Neural progenitor cell (in vitro differentiated cells): ENCODE results near the gene RLN3. TPM values are rescaled to one million over a fixed set of nuclear protein-coding genes. Genes with fewer than 3 reads are reported as not detected.
A peak's percentile ranks its signal among the peaks of the same experiment; 100 is the strongest.
"Not testable (repeated sequence)": the region's sequence is repeated elsewhere in the genome, so short reads cannot be mapped to it uniquely, and the experiment has no call there.

Source experiments
- DNase-seq: peaks from one replicate; pipeline ENCODE4 v3.0.0-alpha.2; 2016; ENCODE audit warnings: low spot score
- H2AFZ ChIP-seq: fragments of 200-600 bp; sonication (generic); replicated peaks from 2 replicates; pipeline ENCODE4 v1.6.1; 2016; ENCODE audit warnings: antibody characterized with exemption
- H3F3A ChIP-seq: fragments of 200-600 bp; sonication (generic); 2 replicates; pipeline ENCODE4 v1.6.1; 2016; ENCODE audit warnings: antibody characterized with exemption, low read depth
- H3K27ac ChIP-seq: fragments of 200-600 bp; sonication (generic); 2 replicates; pipeline ENCODE4 v1.5.1; 2016; ENCODE audit warnings: mild to moderate bottlenecking
- H3K27me3 ChIP-seq: fragments of 200-600 bp; sonication (generic); 2 replicates; pipeline ENCODE4 v1.6.1; 2016; ENCODE audit warnings: mild to moderate bottlenecking, moderate library complexity
- H3K36me3 ChIP-seq: fragments of 200-600 bp; sonication (generic); 2 replicates; pipeline ENCODE4 v1.5.1; 2016
- H3K4me1 ChIP-seq: fragments of 200-600 bp; sonication (generic); 2 replicates; pipeline ENCODE4 v1.6.1; 2016; ENCODE audit warnings: mixed run types
- H3K4me2 ChIP-seq: fragments of 200-600 bp; sonication (generic); 2 replicates; pipeline ENCODE4 v1.6.1; 2016
- H3K4me3 ChIP-seq: fragments of 200-600 bp; sonication (generic); 2 replicates; pipeline ENCODE4 v1.5.1; 2016
- H3K79me2 ChIP-seq: fragments of 200-600 bp; sonication (generic); 2 replicates; pipeline ENCODE4 v1.6.1; 2016; ENCODE audit warnings: low read depth
- H3K9ac ChIP-seq: fragments of 200-600 bp; sonication (generic); 2 replicates; pipeline ENCODE4 v1.6.1; 2016
- H3K9me3 ChIP-seq: fragments of 200-600 bp; sonication (generic); 2 replicates; pipeline ENCODE4 v1.5.1; 2016; ENCODE audit warnings: low read depth
- H4K20me1 ChIP-seq: fragments of 200-600 bp; sonication (generic); 2 replicates; pipeline ENCODE4 v1.6.1; 2016; ENCODE audit warnings: low read depth
- H3K27ac Mint-ChIP-seq: 3 replicates; pipeline ENCODE4 v1.8.0; 2021; ENCODE audit warnings: mixed read lengths
- H3K27me3 Mint-ChIP-seq: 2 replicates; pipeline ENCODE4 v1.8.0; 2022; ENCODE audit warnings: low read depth, mild to moderate bottlenecking, inconsistent platforms, moderate library complexity, mixed read lengths; ENCODE audit not compliant: insufficient read depth
- H3K36me3 Mint-ChIP-seq: 3 replicates; pipeline ENCODE4 v1.8.0; 2021; ENCODE audit warnings: mixed read lengths
- H3K4me1 Mint-ChIP-seq: 3 replicates; pipeline ENCODE4 v1.8.0; 2021; ENCODE audit warnings: mixed read lengths
- H3K4me3 Mint-ChIP-seq: 3 replicates; pipeline ENCODE4 v1.8.0; 2021; ENCODE audit warnings: mild to moderate bottlenecking, moderate library complexity, mixed read lengths
- H3K9me3 Mint-ChIP-seq: 3 replicates; pipeline ENCODE4 v1.8.0; 2020; ENCODE audit warnings: mixed read lengths
- CTCF ChIP-seq: fragments of 200-600 bp; sonication (generic); IDR thresholded peaks from 2 replicates; pipeline ENCODE4 v1.5.1; 2017; ENCODE audit warnings: antibody characterized with exemption, mild to moderate bottlenecking
- EZH2 ChIP-seq: fragments of 200-600 bp; sonication (generic); IDR thresholded peaks from 2 replicates; pipeline ENCODE4 v1.6.1; 2017; ENCODE audit warnings: antibody characterized with exemption, mild to moderate bottlenecking, moderate library complexity
- EZH2phosphoT487 ChIP-seq: fragments of 200-600 bp; sonication (generic); IDR thresholded peaks from 2 replicates; pipeline ENCODE4 v1.6.1; 2017; ENCODE audit warnings: antibody characterized with exemption
- total RNA-seq: library from RNA; depleted of rRNA; stranded (reverse); fragments of >200 nt; gene quantifications from 2 replicates; pipeline ENCODE4 v1.2.3, GENCODE V29; 2015; ENCODE audit warnings: low replicate concordance

RLN3 gene
- total RNA-seq, 1 donor from 2014 or later = not detected

DNA sequence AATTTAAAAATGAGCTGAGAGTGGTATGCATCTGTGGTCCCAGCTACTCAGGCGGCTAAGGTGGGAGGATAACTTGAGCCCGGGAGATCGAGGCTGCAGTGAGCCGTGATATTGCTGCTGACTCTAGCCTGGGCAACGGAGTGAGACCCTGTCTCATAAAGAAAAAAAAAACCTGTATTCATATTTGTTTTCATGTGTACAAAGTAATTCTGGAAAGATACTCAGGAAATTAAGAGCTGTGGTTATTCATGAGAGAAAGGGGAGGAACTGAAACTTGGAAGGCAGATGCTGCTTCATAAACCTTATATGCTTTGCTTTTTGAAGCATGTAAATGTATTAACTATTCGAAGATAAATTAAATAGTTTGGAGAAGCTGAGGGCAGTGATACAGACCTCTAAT lies 8.8 kb upstream of the RLN3 start:
- H3K4me2 ChIP-seq = no peak overlapping the region

GRCh38 chr19:14019739-14020138 lies 8.2 kb upstream of the RLN3 start:
- not testable (repeated sequence) for H3K27ac ChIP-seq, H2AFZ ChIP-seq, H3K36me3 Mint-ChIP-seq, H3K4me1 ChIP-seq, H3K27me3 ChIP-seq, H3K36me3 ChIP-seq, H3K4me3 Mint-ChIP-seq, DNase-seq, H3K79me2 ChIP-seq, H3K9me3 Mint-ChIP-seq, H3K27ac Mint-ChIP-seq, H3K4me3 ChIP-seq, H3K9ac ChIP-seq, H3K4me2 ChIP-seq, H3K9me3 ChIP-seq, H4K20me1 ChIP-seq
- H3F3A ChIP-seq = peaks cover 29% of the 10 kb centered on the region
- Mint-ChIP-seq H3K27me3 (peaks cover 14% of the 10 kb centered on the region), H3K4me1 (peaks cover 15% of the 10 kb centered on the region)

More for the DNA sequence above, 8.8 kb upstream of the RLN3 start:
- no peaks in the 10 kb centered on the region for H3K27me3 ChIP-seq
- H3K4me3 ChIP-seq = no peak overlapping the region
- peaks cover 27% of the 10 kb centered on the region for H3F3A ChIP-seq
- no peaks in the 10 kb centered on the region for H3K36me3 ChIP-seq
- Mint-ChIP-seq H3K27ac (no peak overlapping the region), H3K36me3 (no peaks in the 10 kb centered on the region), H3K4me3 (no peak overlapping the region), H3K9me3 (no peaks in the 10 kb centered on the region), H3K4me1 (peaks cover 15% of the 10 kb centered on the region), H3K27me3 (peaks cover 15% of the 10 kb centered on the region)
- H3K79me2 ChIP-seq = no peaks in the 10 kb centered on the region
- TF ChIP-seq CTCF (no peak), EZH2phosphoT487 (no peak), EZH2 (no peak)
- no peak overlapping the region for H3K27ac ChIP-seq
- H3K9me3 ChIP-seq = no peaks in the 10 kb centered on the region
- no peaks in the 10 kb centered on the region for H4K20me1 ChIP-seq
- H3K9ac ChIP-seq = no peak overlapping the region
- H3K4me1 ChIP-seq = peaks cover 4% of the 10 kb centered on the region
- DNase-seq = no peak
- no peak overlapping the region for H2AFZ ChIP-seq

- Histone ChIP-seq H3K4me2 (no peak overlapping the region), H3K9me3 (no peaks in the 10 kb centered on the region), H3K27me3 (no peaks in the 10 kb centered on the region), H3K36me3 (no peaks in the 10 kb centered on the region), H3K79me2 (no peaks in the 10 kb centered on the region), H4K20me1 (no peaks in the 10 kb centered on the region), H3K4me1 (peaks cover 4% of the 10 kb centered on the region), H3F3A (peaks cover 29% of the 10 kb centered on the region), H3K27ac (no peak overlapping the region), H2AFZ (no peak overlapping the region), H3K4me3 (no peak overlapping the region), H3K9ac (no peak overlapping the region)
- DNase-seq = peak; percentile 53
- Mint-ChIP-seq H3K36me3 (no peaks in the 10 kb centered on the region), H3K9me3 (no peaks in the 10 kb centered on the region), H3K4me3 (no peak overlapping the region), H3K27ac (peak overlapping the region; percentile 74), H3K4me1 (peaks cover 15% of the 10 kb centered on the region), H3K27me3 (peaks cover 14% of the 10 kb centered on the region)
- TF ChIP-seq EZH2phosphoT487 = no peak
Observed at GRCh38 chr19:14021474-14021873, 6.5 kb upstream of the RLN3 start.

- H3K4me3 ChIP-seq = no peak overlapping the region
- H3K9ac ChIP-seq = no peak overlapping the region
- Mint-ChIP-seq H3K27me3 (peaks cover 12% of the 10 kb centered on the region), H3K9me3 (no peaks in the 10 kb centered on the region), H3K36me3 (no peaks in the 10 kb centered on the region), H3K27ac (no peak overlapping the region), H3K4me3 (no peak overlapping the region), H3K4me1 (peaks cover 15% of the 10 kb centered on the region)
- DNase-seq = no peak
- no peaks in the 10 kb centered on the region for H4K20me1 ChIP-seq
- H3K36me3 ChIP-seq = no peaks in the 10 kb centered on the region
- TF ChIP-seq EZH2phosphoT487 = no peak
- TF ChIP-seq EZH2 = no peak
- no peak for TF ChIP-seq CTCF
- peaks cover 4% of the 10 kb centered on the region for H3K4me1 ChIP-seq
- H3K4me2 ChIP-seq = no peak overlapping the region
- peaks cover 29% of the 10 kb centered on the region for H3F3A ChIP-seq
- H3K79me2 ChIP-seq = no peaks in the 10 kb centered on the region
- no peaks in the 10 kb centered on the region for H3K9me3 ChIP-seq
- H3K27ac ChIP-seq = no peak overlapping the region
- H2AFZ ChIP-seq = no peak overlapping the region
- H3K27me3 ChIP-seq = no peaks in the 10 kb centered on the region
Observed at GRCh38 chr19:14022469-14022868, 5.5 kb upstream of the RLN3 start.
